RCC 7860 (cell line): ENCODE results near the gene PLCH2.

Source experiments
- DNase-seq: peaks from one replicate; pipeline ENCODE4 v3.0.0-alpha.2; 2015; ENCODE audit warnings: low spot score
- FAIRE-seq: peaks from 2 replicates; lab custom pipeline; 2012; peaks lifted over from hg19 to GRCh38; lab: Jason Lieb, UNC

Gene PLCH2

GRCh38 chr1:2477309-2477708 lies 1.2 kb downstream of the PLCH2 start:
- FAIRE-seq (no peak), DNase-seq (no peak)

- DNase-seq (no peak), FAIRE-seq (no peak)
These were observed 1.9 kb downstream of the PLCH2 start for GRCh38 chr1:2477791-2478499.

- FAIRE-seq: no peak
These were observed 3.1 kb downstream of the PLCH2 start for GRCh38 chr1:2479186-2479585.

GRCh38 chr1:2479618-2480017 lies 3.5 kb downstream of the PLCH2 start:
- FAIRE-seq (no peak), DNase-seq (no peak)

More at GRCh38 chr1:2479186-2479585, 3.1 kb downstream of the PLCH2 start:
- no peak for DNase-seq

GRCh38 chr1:2480236-2480985 lies 4.3 kb downstream of the PLCH2 start:
- no peak for DNase-seq
- FAIRE-seq: no peak

- DNase-seq (peak; percentile 6), FAIRE-seq (no peak)
These were observed 4.9 kb downstream of the PLCH2 start for GRCh38 chr1:2480986-2481364.

- DNase-seq (no peak), FAIRE-seq (no peak)
These were observed 5.8 kb downstream of the PLCH2 start for GRCh38 chr1:2481885-2482284.

GRCh38 chr1:2482588-2482987 lies 6.5 kb downstream of the PLCH2 start:
- no peak for FAIRE-seq
- DNase-seq: no peak

GRCh38 chr1:2483026-2483425 lies 6.9 kb downstream of the PLCH2 start:
- FAIRE-seq (no peak), DNase-seq (no peak)

GRCh38 chr1:2483970-2484369 lies 7.9 kb downstream of the PLCH2 start:
- FAIRE-seq (no peak), DNase-seq (no peak)

- DNase-seq (no peak), FAIRE-seq (no peak)
These were observed 10.0 kb downstream of the PLCH2 start for GRCh38 chr1:2486041-2486440.

- no peak for DNase-seq
- no peak for FAIRE-seq
These were observed 10.5 kb downstream of the PLCH2 start for GRCh38 chr1:2486558-2486957.

- FAIRE-seq (no peak), DNase-seq (no peak)
These were observed 12.6 kb downstream of the PLCH2 start for GRCh38 chr1:2488688-2489087.

- FAIRE-seq: no peak
- DNase-seq: no peak
These were observed 13.5 kb downstream of the PLCH2 start for GRCh38 chr1:2489615-2490014.

- DNase-seq (no peak), FAIRE-seq (no peak)
These were observed 16.0 kb downstream of the PLCH2 start for GRCh38 chr1:2492091-2492490.

- DNase-seq: no peak
- no peak for FAIRE-seq
These were observed 17.1 kb downstream of the PLCH2 start for GRCh38 chr1:2493218-2493617.

GRCh38 chr1:2493691-2494322 lies 17.7 kb downstream of the PLCH2 start:
- no peak for FAIRE-seq

GRCh38 chr1:2494323-2494693 lies 18.2 kb downstream of the PLCH2 start:
- no peak for DNase-seq
- no peak for FAIRE-seq

More at GRCh38 chr1:2493691-2494322, 17.7 kb downstream of the PLCH2 start:
- no peak for DNase-seq

GRCh38 chr1:2495026-2495425 lies 18.9 kb downstream of the PLCH2 start:
- DNase-seq: no peak
- no peak for FAIRE-seq

GRCh38 chr1:2495546-2495945 lies 19.5 kb downstream of the PLCH2 start:
- no peak for FAIRE-seq
- DNase-seq: no peak

GRCh38 chr1:2496087-2496622 lies 20.1 kb downstream of the PLCH2 start:
- no peak for DNase-seq
- FAIRE-seq: no peak

- FAIRE-seq (no peak), DNase-seq (no peak)
These were observed 20.7 kb downstream of the PLCH2 start for GRCh38 chr1:2496746-2497145.
